ENCODE data around the gene RNF7. TPM values are rescaled to one million over a fixed set of nuclear protein-coding genes. Genes with fewer than 3 reads are reported as not detected.

Gene RNF7
- total RNA-seq, 4 donors from 2014 or later, result 40.1 to 72.0 (median 42.5) TPM

DNA sequence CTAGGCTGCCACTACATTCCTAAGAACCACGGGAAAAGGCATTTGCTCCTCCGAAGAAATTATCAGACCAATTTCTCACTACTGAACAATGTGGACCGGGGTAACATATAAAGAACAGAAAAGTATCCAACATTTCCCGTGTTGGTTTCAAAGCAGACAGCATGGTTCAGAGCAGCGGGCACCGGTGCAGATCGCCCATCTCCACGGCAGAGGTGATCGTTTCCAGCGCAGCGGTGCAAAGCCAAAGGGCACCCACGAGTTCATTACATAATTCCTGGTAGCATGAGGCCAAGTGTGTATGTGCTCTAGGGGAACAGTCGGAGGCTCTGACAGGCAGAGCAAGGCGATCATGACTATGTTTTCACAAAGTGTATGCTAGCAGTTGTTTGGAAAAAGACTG, 38.3 kb downstream of the RNF7 start:
- Histone ChIP-seq H3K9me3 (no peaks in the 10 kb centered on the region), H3K36me3 (no peaks in the 10 kb centered on the region), H3K27me3 (no peaks in the 10 kb centered on the region), H3K27ac (no peak overlapping the region), H3K4me1 (no peaks in the 10 kb centered on the region), H3K4me3 (no peak overlapping the region)
- DNase-seq, result no peak
- TF ChIP-seq, protein P1, sequence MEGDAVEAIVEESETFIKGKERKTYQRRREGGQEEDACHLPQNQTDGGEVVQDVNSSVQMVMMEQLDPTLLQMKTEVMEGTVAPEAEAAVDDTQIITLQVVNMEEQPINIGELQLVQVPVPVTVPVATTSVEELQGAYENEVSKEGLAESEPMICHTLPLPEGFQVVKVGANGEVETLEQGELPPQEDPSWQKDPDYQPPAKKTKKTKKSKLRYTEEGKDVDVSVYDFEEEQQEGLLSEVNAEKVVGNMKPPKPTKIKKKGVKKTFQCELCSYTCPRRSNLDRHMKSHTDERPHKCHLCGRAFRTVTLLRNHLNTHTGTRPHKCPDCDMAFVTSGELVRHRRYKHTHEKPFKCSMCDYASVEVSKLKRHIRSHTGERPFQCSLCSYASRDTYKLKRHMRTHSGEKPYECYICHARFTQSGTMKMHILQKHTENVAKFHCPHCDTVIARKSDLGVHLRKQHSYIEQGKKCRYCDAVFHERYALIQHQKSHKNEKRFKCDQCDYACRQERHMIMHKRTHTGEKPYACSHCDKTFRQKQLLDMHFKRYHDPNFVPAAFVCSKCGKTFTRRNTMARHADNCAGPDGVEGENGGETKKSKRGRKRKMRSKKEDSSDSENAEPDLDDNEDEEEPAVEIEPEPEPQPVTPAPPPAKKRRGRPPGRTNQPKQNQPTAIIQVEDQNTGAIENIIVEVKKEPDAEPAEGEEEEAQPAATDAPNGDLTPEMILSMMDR (IDR thresholded peaks at IDR 0.05), result no peak
- no peak for TF ChIP-seq POLR2A (IDR thresholded peaks at IDR 0.05)

DNA sequence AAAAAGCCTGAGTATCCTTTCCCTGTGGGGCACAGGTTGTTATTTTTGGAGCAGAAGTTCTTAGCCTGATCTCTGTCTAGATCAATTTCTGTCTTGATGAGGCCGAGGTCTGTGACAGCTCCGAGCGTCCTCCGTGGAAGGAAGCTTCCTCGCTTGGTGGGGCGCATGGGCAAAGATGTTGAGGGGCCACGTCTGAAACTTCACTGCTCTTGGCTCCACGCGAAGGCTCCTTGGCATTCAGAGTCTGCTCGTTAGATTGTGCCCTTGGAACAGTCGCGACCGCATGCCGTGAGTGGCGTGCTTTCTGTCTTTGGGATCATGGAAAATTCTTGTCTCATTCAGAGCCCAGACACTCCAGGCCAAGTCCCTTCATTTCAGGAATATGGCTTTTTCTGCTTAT, 38.8 kb downstream of the RNF7 start:
- Histone ChIP-seq H3K9me3 (no peaks in the 10 kb centered on the region), H3K4me1 (no peaks in the 10 kb centered on the region), H3K4me3 (no peak overlapping the region), H3K36me3 (no peaks in the 10 kb centered on the region), H3K27me3 (no peaks in the 10 kb centered on the region), H3K27ac (no peak overlapping the region)
- TF ChIP-seq, protein P1 (IDR thresholded peaks at IDR 0.05), result no peak
- TF ChIP-seq POLR2A (IDR thresholded peaks at IDR 0.05), result no peak
- DNase-seq, result no peak

DNA sequence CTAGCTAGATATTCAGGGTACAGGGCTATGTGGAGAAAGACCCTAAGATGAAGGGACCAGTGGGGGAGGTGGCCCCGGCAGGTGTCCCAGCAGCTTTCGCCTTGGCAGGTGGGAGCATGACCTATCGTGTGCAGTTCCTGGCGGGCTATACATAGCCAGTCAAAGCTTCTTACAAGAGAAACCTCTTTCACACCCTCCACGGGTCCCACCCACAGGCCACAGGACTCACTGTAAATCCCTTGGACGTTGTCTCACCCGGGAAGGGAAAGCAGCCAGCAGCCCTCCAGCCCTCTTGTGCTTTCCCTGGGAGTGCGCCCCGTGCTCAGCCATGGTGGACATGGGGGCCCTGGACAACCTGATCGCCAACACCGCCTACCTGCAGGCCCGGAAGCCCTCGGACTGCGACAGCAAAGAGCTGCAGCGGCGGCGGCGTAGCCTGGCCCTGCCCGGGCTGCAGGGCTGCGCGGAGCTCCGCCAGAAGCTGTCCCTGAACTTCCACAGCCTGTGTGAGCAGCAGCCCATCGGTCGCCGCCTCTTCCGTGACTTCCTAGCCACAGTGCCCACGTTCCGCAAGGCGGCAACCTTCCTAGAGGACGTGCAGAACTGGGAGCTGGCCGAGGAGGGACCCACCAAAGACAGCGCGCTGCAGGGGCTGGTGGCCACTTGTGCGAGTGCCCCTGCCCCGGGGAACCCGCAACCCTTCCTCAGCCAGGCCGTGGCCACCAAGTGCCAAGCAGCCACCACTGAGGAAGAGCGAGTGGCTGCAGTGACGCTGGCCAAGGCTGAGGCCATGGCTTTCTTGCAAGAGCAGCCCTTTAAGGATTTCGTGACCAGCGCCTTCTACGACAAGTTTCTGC, 40.1 kb downstream of the RNF7 start:
- TF ChIP-seq POLR2A (IDR thresholded peaks at IDR 0.05), result no peak
- TF ChIP-seq, protein P1 (IDR thresholded peaks at IDR 0.05), result no peak
- Histone ChIP-seq H3K27me3 (no peaks in the 10 kb centered on the region), H3K36me3 (no peaks in the 10 kb centered on the region), H3K4me1 (no peaks in the 10 kb centered on the region), H3K4me3 (no peak overlapping the region), H3K9me3 (no peaks in the 10 kb centered on the region), H3K27ac (no peak overlapping the region)
- no peak for DNase-seq

DNA sequence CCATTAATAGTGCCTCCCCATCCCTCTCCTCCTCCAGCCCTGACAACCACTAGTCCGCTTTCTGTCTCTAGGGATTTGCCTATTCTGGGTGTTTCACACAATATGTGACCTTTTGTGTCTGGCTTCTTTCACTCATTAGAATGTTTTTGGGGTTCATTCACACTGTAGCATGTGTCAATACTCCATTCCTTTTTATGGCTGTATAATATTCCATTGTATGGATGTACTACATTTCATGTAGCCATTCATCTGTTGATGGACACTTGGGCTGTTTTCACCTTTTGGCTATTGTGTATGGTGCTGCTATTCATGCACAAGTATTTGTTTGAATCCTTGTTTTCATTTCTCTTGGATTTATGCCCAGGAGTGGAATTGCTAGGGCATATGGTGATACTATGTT, 41.6 kb downstream of the RNF7 start:
- Histone ChIP-seq H3K4me1 (no peaks in the 10 kb centered on the region), H3K27me3 (no peaks in the 10 kb centered on the region), H3K27ac (no peak overlapping the region), H3K4me3 (no peak overlapping the region), H3K36me3 (no peaks in the 10 kb centered on the region), H3K9me3 (no peaks in the 10 kb centered on the region)
- no peak for TF ChIP-seq POLR2A (IDR thresholded peaks at IDR 0.05)
- TF ChIP-seq, protein P1 (IDR thresholded peaks at IDR 0.05), result no peak
- DNase-seq, result no peak

DNA sequence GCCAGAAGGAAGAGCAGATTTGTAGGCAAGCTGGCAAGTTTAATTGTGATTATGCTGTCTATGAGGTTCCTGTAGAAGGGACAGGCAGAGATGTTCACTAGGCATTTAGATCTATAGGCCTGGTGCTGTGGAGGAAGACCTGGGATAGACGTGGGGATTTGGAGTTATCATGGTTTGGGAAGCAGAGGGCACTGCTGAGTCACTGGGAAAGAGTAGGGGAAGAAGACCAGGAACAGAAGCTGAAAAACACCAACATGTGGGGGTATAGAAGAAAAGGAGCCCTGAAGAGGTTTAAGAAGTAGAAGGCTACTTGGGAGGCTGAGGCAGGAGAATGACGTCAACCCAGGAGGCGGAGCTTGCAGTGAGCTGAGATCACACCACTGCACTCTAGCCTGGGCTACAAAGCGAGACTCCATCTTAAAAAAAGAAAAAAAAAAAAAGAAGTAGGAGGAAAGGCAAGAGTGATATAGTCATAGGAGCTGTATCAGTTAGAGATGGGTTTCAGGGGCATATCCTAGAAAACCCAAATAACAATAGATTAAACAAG, 44.4 kb downstream of the RNF7 start:
- Histone ChIP-seq H3K27me3 (no peaks in the 10 kb centered on the region), H3K27ac (no peak overlapping the region), H3K4me3 (no peak overlapping the region), H3K4me1 (no peaks in the 10 kb centered on the region), H3K36me3 (no peaks in the 10 kb centered on the region), H3K9me3 (no peaks in the 10 kb centered on the region)
- TF ChIP-seq, protein P1 (IDR thresholded peaks at IDR 0.05), result peak in 3 of 6 experiments; percentile 31 to 38 (median 31)
- no peak for TF ChIP-seq POLR2A (IDR thresholded peaks at IDR 0.05)
- DNase-seq, result no peak
